GM10248 (cell line): ENCODE measurements around the gene NYAP2.

ENCODE experiments used
- CTCF ChIA-PET: fragments of 300-600 bp; sonication (Branson Sonifier 250); formaldehyde crosslinking; extraction: SDS; loops from one replicate; lab custom pipeline; 2021; ENCODE audit warnings: antibody characterized with exemption; lab: Yijun Ruan, JAX
- POLR2A ChIA-PET: fragments of 350-650 bp; sonication (Branson Sonifier 250); formaldehyde crosslinking; extraction: SDS; loops from one replicate; lab custom pipeline; 2020; ENCODE audit warnings: antibody characterized with exemption; lab: Yijun Ruan, JAX
- DNase-seq: peaks from one replicate; pipeline ENCODE4 v3.0.0; 2012; ENCODE audit errors: extremely low spot score
- CTCF ChIP-seq: IDR thresholded peaks from 2 replicates; pipeline ENCODE4 v1.5.1; 2012; ENCODE audit warnings: mild to moderate bottlenecking, low read depth; ENCODE audit errors: extremely low read depth, missing control alignments, control extremely low read depth

NYAP2 gene

DNA sequence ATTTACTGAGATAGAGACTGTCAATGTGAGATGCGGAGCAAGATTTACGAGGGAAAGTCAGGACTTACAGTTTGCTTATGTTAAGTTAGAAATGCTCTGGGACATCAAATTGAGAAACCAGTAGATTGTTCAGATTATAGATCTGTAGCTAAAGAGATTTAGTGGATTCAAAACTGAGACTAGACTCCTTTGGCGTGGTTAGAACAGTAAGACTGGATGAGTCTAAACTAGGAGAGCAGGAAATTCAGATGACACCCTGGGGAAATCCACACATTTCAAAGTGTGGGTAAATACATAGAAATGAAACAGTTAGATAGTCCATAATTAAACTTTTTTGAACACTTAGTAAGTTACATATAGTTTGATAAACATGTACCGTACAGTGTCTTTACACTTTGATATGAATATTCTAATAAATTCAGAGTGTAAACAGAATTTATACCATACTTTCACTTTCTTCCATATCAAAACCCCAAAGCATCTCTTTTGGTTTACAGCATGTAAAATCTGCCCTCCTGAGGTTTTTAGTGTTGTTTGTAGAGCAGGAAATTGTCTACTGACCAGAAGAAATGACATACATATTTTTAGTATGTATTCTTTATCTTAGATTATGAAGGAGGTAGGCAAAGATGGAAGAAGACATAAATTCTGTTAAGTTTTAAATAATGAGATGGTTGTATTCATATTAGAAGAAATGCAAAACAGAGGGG lies 231.5 kb downstream of the NYAP2 start:
- ChIA-PET POLR2A (no interaction called here), CTCF (interaction anchor here (1.6 to 1.7 kb wide), 2 partner anchors 10 to 19 kb away, joined by 4 read pairs; no protein-coding TSS in a partner anchor)
- TF ChIP-seq CTCF: no peak
- DNase-seq: no peak

- POLR2A ChIA-PET: no interaction called here
- no peak for TF ChIP-seq CTCF
- no peak for DNase-seq
- CTCF ChIA-PET: interaction anchor here (1.7 kb wide), 1 partner anchor 10 kb away, joined by 6 read pairs; no protein-coding TSS in a partner anchor
Measured at GRCh38 chr2:225632351-225632750, 232.8 kb downstream of the NYAP2 start.

DNA sequence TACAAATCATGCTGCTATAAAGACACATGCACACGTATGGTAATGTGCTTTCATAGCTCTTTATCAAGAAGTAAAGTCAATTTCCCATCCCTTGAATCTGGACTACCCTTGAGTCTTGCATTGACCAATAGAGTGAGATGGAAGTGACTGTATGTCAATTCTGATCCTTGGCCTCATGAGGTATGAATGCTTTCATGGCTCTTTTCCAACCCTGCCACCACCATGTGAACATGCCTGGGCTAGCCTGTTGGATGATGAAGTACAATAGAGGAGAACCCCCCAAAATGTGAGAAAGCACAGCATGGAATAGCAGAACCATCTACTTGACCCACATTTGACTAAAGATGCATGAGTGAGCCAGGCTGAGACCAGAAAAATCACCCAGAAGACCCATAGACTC lies 237.0 kb downstream of the NYAP2 start:
- POLR2A ChIA-PET: no interaction called here
- CTCF ChIA-PET: interaction anchor here (1.4 kb wide), 1 partner anchor 9 kb away, joined by 5 read pairs; no protein-coding TSS in a partner anchor
- no peak for DNase-seq
- no peak for TF ChIP-seq CTCF

DNA sequence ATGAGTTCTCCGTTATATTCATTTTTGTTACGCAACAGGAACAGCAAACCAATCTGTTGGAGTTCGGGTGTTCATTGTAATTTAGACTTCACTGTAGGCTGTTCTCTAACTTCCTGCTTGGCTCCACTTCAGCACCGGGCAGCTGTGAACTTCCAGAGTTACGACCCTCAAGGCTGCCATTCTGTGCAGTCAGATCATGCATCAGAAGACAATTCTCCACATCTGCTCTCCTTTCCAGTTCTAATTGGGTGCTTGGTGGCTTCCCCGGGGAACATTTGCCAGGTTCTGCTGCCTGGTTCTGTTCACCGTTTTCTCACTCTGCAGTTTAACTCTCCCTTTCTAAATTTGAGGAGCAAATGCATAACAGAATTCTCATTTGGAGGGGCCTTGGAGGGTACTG lies 237.7 kb downstream of the NYAP2 start:
- DNase-seq: no peak
- ChIA-PET POLR2A (no interaction called here), CTCF (interaction anchor here (1.4 kb wide), 1 partner anchor 9 kb away, joined by 5 read pairs; no protein-coding TSS in a partner anchor)
- no peak for TF ChIP-seq CTCF

- no peak for DNase-seq
- TF ChIP-seq CTCF: no peak
- ChIA-PET CTCF (no interaction called here), POLR2A (no interaction called here)
Measured at GRCh38 chr2:225640550-225640949, 241.0 kb downstream of the NYAP2 start.

GRCh38 chr2:225649274-225649673 lies 249.8 kb downstream of the NYAP2 start:
- TF ChIP-seq CTCF: no peak
- DNase-seq: no peak
- POLR2A ChIA-PET: no interaction called here
- CTCF ChIA-PET: interaction anchor here (1.1 to 5.7 kb wide), 2 partner anchors 11 to 16 kb away, joined by 3 to 34 read pairs; no protein-coding TSS in a partner anchor
